Cerebellar cortex (tissue), 1 donor: Measurements from ENCODE around the gene FKBP4.

Experiments
- DNase-seq: peaks from one replicate; pipeline ENCODE4 v3.0.0-alpha.2; 2015; ENCODE audit warnings: low spot score

FKBP4 gene

DNA sequence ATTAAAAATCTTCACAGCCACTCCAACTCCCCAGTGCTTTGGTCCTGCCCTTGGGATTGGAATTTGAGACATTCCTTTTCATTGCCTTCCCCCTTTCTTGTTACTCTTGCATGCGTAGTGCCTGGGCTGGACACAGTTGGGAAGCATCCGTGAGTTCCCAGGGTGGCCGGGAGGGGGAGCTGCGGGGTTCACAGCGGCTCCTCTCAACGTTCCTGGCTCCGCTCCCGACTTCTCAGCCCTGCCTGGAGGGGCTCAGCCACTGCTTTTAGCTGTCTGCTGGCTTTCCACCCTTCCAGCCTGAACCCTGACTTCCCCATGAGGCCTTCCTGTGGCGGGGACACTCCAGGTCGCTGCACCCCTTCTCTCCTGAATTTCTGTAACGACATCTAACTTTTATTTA is 58.9 kb downstream of the FKBP4 start:
- peak; percentile 83 for DNase-seq
